Measurements from ENCODE around the gene UBASH3A.

UBASH3A gene

GRCh38 chr21:42433946-42434551, 30.3 kb downstream of the UBASH3A start:
- no peak for DNase-seq

GRCh38 chr21:42434884-42435283, 31.2 kb downstream of the UBASH3A start:
- DNase-seq: no peak

- DNase-seq: no peak
These were observed 31.7 kb downstream of the UBASH3A start for GRCh38 chr21:42435401-42435800.

GRCh38 chr21:42435833-42436232, 32.1 kb downstream of the UBASH3A start:
- DNase-seq: no peak

- DNase-seq: no peak
These were observed 33.2 kb downstream of the UBASH3A start for GRCh38 chr21:42436914-42437313.

GRCh38 chr21:42437786-42438185, 34.1 kb downstream of the UBASH3A start:
- no peak for DNase-seq

GRCh38 chr21:42438316-42439205, 34.9 kb downstream of the UBASH3A start:
- no peak for DNase-seq

- peak; percentile 71 to 72 for DNase-seq
These were observed 35.8 kb downstream of the UBASH3A start for GRCh38 chr21:42439284-42440186.

- DNase-seq: peak; percentile 62 to 68
These were observed 36.6 kb downstream of the UBASH3A start for GRCh38 chr21:42440187-42440792.

GRCh38 chr21:42441963-42442362, 38.3 kb downstream of the UBASH3A start:
- DNase-seq: no peak

- DNase-seq: no peak
These were observed 39.6 kb downstream of the UBASH3A start for GRCh38 chr21:42443181-42443785.

GRCh38 chr21:42443876-42444744, 40.4 kb downstream of the UBASH3A start:
- DNase-seq: no peak

- DNase-seq: no peak
These were observed 41.0 kb downstream of the UBASH3A start for GRCh38 chr21:42444745-42445059.

- DNase-seq: no peak
These were observed 41.6 kb downstream of the UBASH3A start for GRCh38 chr21:42445311-42445710.

- DNase-seq: no peak
These were observed 42.8 kb downstream of the UBASH3A start for GRCh38 chr21:42446531-42446930.

GRCh38 chr21:42447182-42447581, 43.5 kb downstream of the UBASH3A start:
- no peak for DNase-seq

- DNase-seq: no peak
These were observed 44.0 kb downstream of the UBASH3A start for GRCh38 chr21:42447732-42448131.

- no peak for DNase-seq
These were observed 45.0 kb downstream of the UBASH3A start for GRCh38 chr21:42448686-42449085.

GRCh38 chr21:42451941-42452340, 48.2 kb downstream of the UBASH3A start:
- DNase-seq: no peak

GRCh38 chr21:42452401-42453223, 48.9 kb downstream of the UBASH3A start:
- no peak for DNase-seq

All from activated T-cell treated with anti-CD3 and anti-CD28 coated beads, Interleukin-2, amount 50 U/mL, for 48 hours (primary cell).